HepG2 (cell line): ENCODE measurements around the gene SLC24A4. TPM values are rescaled to one million over a fixed set of nuclear protein-coding genes. Genes with fewer than 3 reads are reported as not detected.

Source experiments
- ATF4 ChIP-seq, 2 experiments: fragments of 450-650 bp in 1 of 2; sonication (generic) in 1 of 2; formaldehyde crosslinking; IDR thresholded peaks; 2 replicates each; pipeline versions ENCODE4 v1.5.0 to v1.8.0; 2020 to 2022; ENCODE audit warnings: mild to moderate bottlenecking in 1 of 2, missing genetic modification reagents in 1 of 2
- BRF2 ChIP-seq: sonication (generic); formaldehyde crosslinking; IDR thresholded peaks from 2 replicates; pipeline ENCODE4 v1.8.1; 2022; ENCODE audit warnings: mild to moderate bottlenecking, missing genetic modification reagents
- CBFB ChIP-seq: sonication (generic); formaldehyde crosslinking; IDR thresholded peaks from 2 replicates; pipeline ENCODE4 v1.4.0; 2020; ENCODE audit warnings: missing genetic modification reagents
- ELF3 ChIP-seq: IDR thresholded peaks from 2 replicates; pipeline ENCODE4 v1.6.1; 2016; ENCODE audit warnings: missing genetic modification reagents, missing compliant biosample characterization
- EP300 ChIP-seq, 3 experiments: sonication (generic) in 1 of 3; formaldehyde crosslinking in 1 of 3; IDR thresholded peaks; 2 replicates each; pipeline versions ENCODE4 v1.5.1 to v1.6.1; 2011 to 2020; ENCODE audit warnings: low read depth in 2 of 3, low read length in 2 of 3, borderline replicate concordance in 1 of 3, improper control_type of control experiment in 1 of 3, mild to moderate bottlenecking in 1 of 3, missing genetic modification reagents in 1 of 3, moderate library complexity in 1 of 3
- HIC2 ChIP-seq: sonication (generic); formaldehyde crosslinking; IDR thresholded peaks from 2 replicates; pipeline ENCODE4 v1.9.0; 2022; ENCODE audit warnings: low read depth, missing genetic modification reagents
- MIXL1 ChIP-seq: IDR thresholded peaks from 2 replicates; pipeline ENCODE4 v1.6.1; 2016
- NR0B2 ChIP-seq: sonication (generic); formaldehyde crosslinking; IDR thresholded peaks from 2 replicates; pipeline ENCODE4 v1.4.0; 2020; ENCODE audit warnings: mild to moderate bottlenecking, missing genetic modification reagents
- PHF5A ChIP-seq: IDR thresholded peaks from one replicate; pipeline ENCODE4 v1.6.1; 2018; ENCODE audit warnings: low read depth, missing genetic modification reagents; ENCODE audit not compliant: unreplicated experiment
- PRPF4 ChIP-seq: fragments of 200-400 bp; formaldehyde crosslinking; IDR thresholded peaks from 2 replicates; pipeline ENCODE4 v1.6.1; 2016; ENCODE audit warnings: low read length, low read depth; ENCODE audit not compliant: poor library complexity, severe bottlenecking
- RBM39 ChIP-seq: fragments of 200-400 bp; formaldehyde crosslinking; IDR thresholded peaks from one replicate; pipeline ENCODE4 v1.6.1; 2018; ENCODE audit warnings: antibody characterized with exemption, mild to moderate bottlenecking, low read depth, low read length; ENCODE audit not compliant: poor library complexity, severe bottlenecking
- SNRNP70 ChIP-seq: fragments of 200-400 bp; formaldehyde crosslinking; IDR thresholded peaks from 2 replicates; pipeline ENCODE4 v1.6.1; 2017; ENCODE audit warnings: mild to moderate bottlenecking, low read depth, low read length, moderate library complexity
- ZBTB3 ChIP-seq: sonication (generic); formaldehyde crosslinking; IDR thresholded peaks from 2 replicates; pipeline ENCODE4 v1.4.0; 2020; ENCODE audit warnings: low read depth, mild to moderate bottlenecking, moderate library complexity, missing genetic modification reagents, borderline replicate concordance
- ZFY ChIP-seq: sonication (generic); formaldehyde crosslinking; IDR thresholded peaks from 2 replicates; pipeline ENCODE4 v1.4.0; 2020; ENCODE audit warnings: missing genetic modification reagents
- ZNF136 ChIP-seq: sonication (generic); formaldehyde crosslinking; IDR thresholded peaks from 2 replicates; pipeline ENCODE4 v1.8.1; 2022; ENCODE audit warnings: low read depth, mild to moderate bottlenecking, moderate library complexity, missing genetic modification reagents
- ZNF367 ChIP-seq: sonication (generic); formaldehyde crosslinking; IDR thresholded peaks from 2 replicates; pipeline ENCODE4 v1.4.0; 2020; ENCODE audit warnings: missing genetic modification reagents, borderline replicate concordance
- ZNF530 ChIP-seq: sonication (generic); formaldehyde crosslinking; IDR thresholded peaks from 2 replicates; pipeline ENCODE4 v1.5.0; 2020; ENCODE audit warnings: low read depth, mild to moderate bottlenecking, missing genetic modification reagents
- ZNF556 ChIP-seq: sonication (generic); formaldehyde crosslinking; IDR thresholded peaks from 2 replicates; pipeline ENCODE4 v1.4.0; 2020; ENCODE audit warnings: mild to moderate bottlenecking, missing genetic modification reagents, borderline replicate concordance
- ZSCAN29 ChIP-seq: sonication (generic); formaldehyde crosslinking; conservative IDR thresholded peaks from 2 replicates; pipeline ENCODE4 v1.4.0; 2020; ENCODE audit warnings: mild to moderate bottlenecking, missing genetic modification reagents
- ZXDC ChIP-seq: sonication (generic); formaldehyde crosslinking; IDR thresholded peaks from 2 replicates; pipeline ENCODE4 v1.5.0; 2020; ENCODE audit warnings: mild to moderate bottlenecking, missing genetic modification reagents
- polyA plus RNA-seq, 8 experiments: library from polyadenylated mRNA; depleted of rRNA in 3 of 8; stranded (reverse) in 7 of 8; unstranded in 1 of 8; fragments of >200 nt; fragmentation: Illumina TruSeq in 4 of 8; extraction: Trizol in 4 of 8; gene quantifications; 2 replicates each; pipeline versions ENCODE4 v1.2.1 to v1.2.3, GENCODE V29; 2011 to 2016; ENCODE audit warnings: low read depth in 4 of 8, missing spikeins in 1 of 8, mixed read lengths in 1 of 8; ENCODE audit not compliant: insufficient read depth in 1 of 8
- total RNA-seq, 5 experiments: library from RNA; depleted of rRNA; stranded (reverse); fragments of >200 nt; fragmentation: Illumina TruSeq; extraction: Trizol; gene quantifications; 2 replicates each; pipeline ENCODE4 v1.2.3, GENCODE V29; 2016; ENCODE audit warnings: low read depth in 1 of 5

SLC24A4 gene
- total and polyA plus RNA-seq, 2 of the 13 experiments (the other 11 are each of a cell fraction or from before 2014, with no cell fraction given), result not detected

- TF ChIP-seq ATF4 (CRISPR knock-in tag; IDR thresholded peaks at IDR 0.05) (no peak), ZNF556 (CRISPR knock-in tag) (no peak), SNRNP70 (no peak), ZFY (CRISPR knock-in tag) (no peak), BRF2 (CRISPR knock-in tag) (no peak), ZBTB3 (CRISPR knock-in tag) (0 out of 2 replicates have a peak, but pooled peaks have one; percentile 45), ZXDC (CRISPR knock-in tag) (no peak), ZSCAN29 (no peak), EP300 (IDR thresholded peaks at IDR 0.05; ENCODE audit: low read depth in 2 of 2, low read length in 2 of 2) (peak; percentile 46 to 74; a peak in 3 of 4 replicates), EP300 (CRISPR knock-in tag; IDR thresholded peaks at IDR 0.05; ENCODE audit: borderline replicate concordance) (peak; percentile 70; the same call in 1 of the 2 replicates), HIC2 (peak; percentile 35; the same call in 1 of the 2 replicates), ELF3 (CRISPR knock-in tag) (peak; percentile 75), ZNF530 (CRISPR knock-in tag) (no peak), NR0B2 (CRISPR knock-in tag) (no peak), ZNF136 (CRISPR knock-in tag) (no peak), ZNF367 (CRISPR knock-in tag) (no peak), MIXL1 (CRISPR knock-in tag) (peak; percentile 74), PRPF4 (no peak), CBFB (CRISPR knock-in tag) (0 out of 2 replicates have a peak, but pooled peaks have one; percentile 47), RBM39 (no peak), PHF5A (CRISPR knock-in tag) (no peak)
These were observed 181.0 kb downstream of the SLC24A4 start (continued) for GRCh38 chr14:92503756-92504491.
